ENCODE results near the gene TRIAP1.

GRCh38 chr12:120462099-120462640 lies 16.0 kb upstream of the TRIAP1 start:
- no peak for TF ChIP-seq POLR2A (IDR thresholded peaks at IDR 0.05)
- TF ChIP-seq, protein P1, sequence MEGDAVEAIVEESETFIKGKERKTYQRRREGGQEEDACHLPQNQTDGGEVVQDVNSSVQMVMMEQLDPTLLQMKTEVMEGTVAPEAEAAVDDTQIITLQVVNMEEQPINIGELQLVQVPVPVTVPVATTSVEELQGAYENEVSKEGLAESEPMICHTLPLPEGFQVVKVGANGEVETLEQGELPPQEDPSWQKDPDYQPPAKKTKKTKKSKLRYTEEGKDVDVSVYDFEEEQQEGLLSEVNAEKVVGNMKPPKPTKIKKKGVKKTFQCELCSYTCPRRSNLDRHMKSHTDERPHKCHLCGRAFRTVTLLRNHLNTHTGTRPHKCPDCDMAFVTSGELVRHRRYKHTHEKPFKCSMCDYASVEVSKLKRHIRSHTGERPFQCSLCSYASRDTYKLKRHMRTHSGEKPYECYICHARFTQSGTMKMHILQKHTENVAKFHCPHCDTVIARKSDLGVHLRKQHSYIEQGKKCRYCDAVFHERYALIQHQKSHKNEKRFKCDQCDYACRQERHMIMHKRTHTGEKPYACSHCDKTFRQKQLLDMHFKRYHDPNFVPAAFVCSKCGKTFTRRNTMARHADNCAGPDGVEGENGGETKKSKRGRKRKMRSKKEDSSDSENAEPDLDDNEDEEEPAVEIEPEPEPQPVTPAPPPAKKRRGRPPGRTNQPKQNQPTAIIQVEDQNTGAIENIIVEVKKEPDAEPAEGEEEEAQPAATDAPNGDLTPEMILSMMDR (IDR thresholded peaks at IDR 0.05) = no peak
